HG02678 (cell line): ENCODE measurements around the gene KLHL26.
"Not testable (repeated sequence)": the region's sequence is repeated elsewhere in the genome, so short reads cannot be mapped to it uniquely, and the experiment has no call there.

ENCODE experiments used
- ATAC-seq: cut with Tn5 transposase; IDR thresholded peaks from one replicate; pipeline ENCODE4 v1.9.1; 2021; ENCODE audit warnings: mild to moderate bottlenecking, moderate library complexity; ENCODE audit not compliant: unreplicated experiment

KLHL26 gene

GRCh38 chr19:18662972-18663732 is 26.3 kb downstream of the KLHL26 start:
- no peak for ATAC-seq

- no peak for ATAC-seq
These were observed 27.2 kb downstream of the KLHL26 start for GRCh38 chr19:18663940-18664530.

GRCh38 chr19:18665771-18666202 is 29.0 kb downstream of the KLHL26 start:
- ATAC-seq, result no peak

GRCh38 chr19:18666317-18666716 is 29.5 kb downstream of the KLHL26 start:
- no peak for ATAC-seq

GRCh38 chr19:18666784-18667183 is 30.0 kb downstream of the KLHL26 start:
- no peak for ATAC-seq

GRCh38 chr19:18667531-18668251 is 30.9 kb downstream of the KLHL26 start:
- ATAC-seq, result no peak

- no peak for ATAC-seq
These were observed 31.4 kb downstream of the KLHL26 start for GRCh38 chr19:18668252-18668631.

- no peak for ATAC-seq
These were observed 32.1 kb downstream of the KLHL26 start for GRCh38 chr19:18668744-18669523.

- no peak for ATAC-seq
These were observed 32.6 kb downstream of the KLHL26 start for GRCh38 chr19:18669524-18669817.

- no peak for ATAC-seq
These were observed 33.1 kb downstream of the KLHL26 start for GRCh38 chr19:18669883-18670282.

GRCh38 chr19:18670312-18670711 is 33.5 kb downstream of the KLHL26 start:
- no peak for ATAC-seq

- ATAC-seq, result no peak
These were observed 34.6 kb downstream of the KLHL26 start for GRCh38 chr19:18671303-18672043.

- ATAC-seq, result no peak
These were observed 35.2 kb downstream of the KLHL26 start for GRCh38 chr19:18672044-18672451.

- no peak for ATAC-seq
These were observed 35.9 kb downstream of the KLHL26 start for GRCh38 chr19:18672606-18673337.

- no peak for ATAC-seq
These were observed 37.8 kb downstream of the KLHL26 start for GRCh38 chr19:18674616-18675015.

- no peak for ATAC-seq
These were observed 39.0 kb downstream of the KLHL26 start for GRCh38 chr19:18675779-18676178.

GRCh38 chr19:18676692-18677091 is 39.9 kb downstream of the KLHL26 start:
- ATAC-seq, result no peak

- no peak for ATAC-seq
These were observed 40.3 kb downstream of the KLHL26 start for GRCh38 chr19:18677156-18677555.

- ATAC-seq, result not testable (repeated sequence)
These were observed 43.3 kb downstream of the KLHL26 start for GRCh38 chr19:18680148-18680547.

GRCh38 chr19:18682807-18683108 is 45.9 kb downstream of the KLHL26 start:
- ATAC-seq, result no peak
